ENCODE results near the gene ZNF256.
"Not testable (repeated sequence)": the region's sequence is repeated elsewhere in the genome, so short reads cannot be mapped to it uniquely, and the experiment has no call there.

Gene ZNF256

GRCh38 chr19:57946316-57946715 is 1.2 kb downstream of the ZNF256 start:
- Histone ChIP-seq H3K27me3 (ENCODE audit: control insufficient read depth in 2 of 2, insufficient read depth in 2 of 2, low read length in 2 of 2) (no peaks in the 10 kb centered on the region), H3K4me3 (ENCODE audit: low read length in 2 of 2) (peak overlapping the region; percentile 83 to 87), H3K4me1 (ENCODE audit: control insufficient read depth in 2 of 2, insufficient read depth in 2 of 2, low read length in 2 of 2) (peaks cover 9 to 12% of the 10 kb centered on the region in 2 donors), H3K9me3 (ENCODE audit: control insufficient read depth in 2 of 2, low read length in 2 of 2) (peaks cover 33 to 42% of the 10 kb centered on the region in 2 donors), H3K27ac (ENCODE audit: low read depth in 2 of 2, low read length in 2 of 2) (no peak overlapping the region), H3K9ac (ENCODE audit: low read depth in 1 of 2, low read length in 2 of 2) (no peak overlapping the region), H3K36me3 (ENCODE audit: control insufficient read depth in 2 of 2, insufficient read depth in 2 of 2, low read length in 2 of 2) (peaks cover 30 to 32% of the 10 kb centered on the region in 2 donors)

DNA sequence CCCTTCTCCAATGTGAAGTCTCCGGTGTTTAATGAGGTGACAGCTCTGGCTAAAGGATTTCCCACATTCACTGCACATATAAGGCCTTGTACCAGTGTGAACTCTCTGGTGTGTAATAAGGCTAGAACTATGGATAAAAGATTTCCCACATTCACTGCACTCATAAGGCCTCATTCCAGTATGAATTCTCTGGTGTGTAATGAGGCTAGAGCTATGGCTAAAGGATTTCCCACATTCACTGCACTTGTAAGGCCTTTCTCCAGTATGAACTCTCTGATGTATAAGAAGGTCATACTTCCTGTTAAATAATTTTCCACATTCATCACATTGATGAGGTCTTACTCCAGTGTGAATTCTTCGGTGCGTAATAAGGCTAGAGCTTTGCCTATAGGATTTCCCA is 5.9 kb downstream of the ZNF256 start:
- peaks cover 1 to 6% of the 10 kb centered on the region in 2 donors for H3K4me1 ChIP-seq (ENCODE audit: control insufficient read depth in 2 of 2, insufficient read depth in 2 of 2, low read length in 2 of 2)
- peaks cover 44 to 62% of the 10 kb centered on the region in 2 donors for H3K9me3 ChIP-seq (ENCODE audit: control insufficient read depth in 2 of 2, low read length in 2 of 2)
- no peak overlapping the region for H3K27ac ChIP-seq (ENCODE audit: low read depth in 2 of 2, low read length in 2 of 2)
- peak overlapping the region in 1 of 2 donors; percentile 4 for H3K4me3 ChIP-seq (ENCODE audit: low read length in 2 of 2)
- H3K27me3 ChIP-seq (ENCODE audit: control insufficient read depth in 2 of 2, insufficient read depth in 2 of 2, low read length in 2 of 2): no peaks in the 10 kb centered on the region
- no peak overlapping the region for H3K9ac ChIP-seq (ENCODE audit: low read depth in 1 of 2, low read length in 2 of 2)
- H3K36me3 ChIP-seq (ENCODE audit: control insufficient read depth in 2 of 2, insufficient read depth in 2 of 2, low read length in 2 of 2): peaks cover 38 to 39% of the 10 kb centered on the region in 2 donors

GRCh38 chr19:57935731-57936130 is 11.8 kb downstream of the ZNF256 start:
- Histone ChIP-seq H3K4me1 (ENCODE audit: control insufficient read depth in 2 of 2, insufficient read depth in 2 of 2, low read length in 2 of 2) (no peaks in the 10 kb centered on the region), H3K27ac (ENCODE audit: low read depth in 2 of 2, low read length in 2 of 2) (no peak overlapping the region), H3K27me3 (ENCODE audit: control insufficient read depth in 2 of 2, insufficient read depth in 2 of 2, low read length in 2 of 2) (no peaks in the 10 kb centered on the region), H3K36me3 (ENCODE audit: control insufficient read depth in 2 of 2, insufficient read depth in 2 of 2, low read length in 2 of 2) (peaks cover under 1 to 3% of the 10 kb centered on the region in 2 donors), H3K9me3 (ENCODE audit: control insufficient read depth in 2 of 2, low read length in 2 of 2) (peaks cover 24 to 31% of the 10 kb centered on the region in 2 donors), H3K4me3 (ENCODE audit: low read length in 2 of 2) (peak overlapping the region in 1 of 2 donors; percentile 70), H3K9ac (ENCODE audit: low read depth in 1 of 2, low read length in 2 of 2) (no peak overlapping the region)

DNA sequence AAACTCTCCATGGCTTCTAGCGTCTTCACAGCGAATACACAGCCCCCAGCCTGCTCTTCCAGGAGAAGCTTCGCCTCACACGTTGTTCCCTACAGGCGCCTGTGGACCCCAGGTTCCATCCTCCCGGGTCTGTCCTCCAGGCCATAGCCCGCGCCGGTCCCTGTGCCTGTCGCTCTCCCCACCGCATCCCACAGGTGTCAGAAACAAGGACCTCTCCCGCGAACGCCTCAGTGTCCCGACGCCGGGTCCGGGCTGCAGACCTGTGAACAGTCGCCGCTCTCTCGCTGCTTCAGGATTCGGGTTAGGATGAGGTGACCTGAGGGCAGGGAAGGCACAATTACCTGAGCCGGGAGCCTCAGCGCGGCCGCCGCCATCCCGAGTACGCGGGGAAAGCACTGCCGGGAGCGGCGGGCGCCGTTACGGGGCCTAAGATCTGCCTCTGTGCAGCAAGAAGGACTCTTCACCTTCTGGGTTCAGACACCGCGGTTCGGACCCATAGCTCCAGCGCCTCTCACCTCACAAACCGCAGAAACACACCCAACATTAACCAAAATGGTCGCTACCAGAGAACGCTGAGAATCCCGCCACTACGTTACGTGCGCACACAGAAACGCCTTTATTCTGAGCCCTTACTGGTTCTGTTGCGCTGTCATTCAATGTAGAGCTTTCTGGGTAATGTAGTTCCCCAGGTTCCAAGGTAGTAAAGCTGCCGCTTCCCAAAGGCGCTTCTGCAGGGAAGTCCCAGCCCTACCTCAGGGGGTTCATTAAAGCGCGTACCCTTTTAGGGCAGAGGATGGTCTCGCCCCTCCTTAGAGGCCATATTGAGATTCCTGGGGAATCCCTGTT is 12.5 kb downstream of the ZNF256 start, which contains the start of gene ZNF418:
Gene ZNF418 (minus strand): TSS at position 583 of the 846 bp plus-strand sequence. CDS start 1,580 bp downstream, outside the sequence.
- Histone ChIP-seq H3K9me3 (ENCODE audit: control insufficient read depth in 2 of 2, low read length in 2 of 2) (peaks cover 24 to 31% of the 10 kb centered on the region in 2 donors), H3K36me3 (ENCODE audit: control insufficient read depth in 2 of 2, insufficient read depth in 2 of 2, low read length in 2 of 2) (peaks cover 3 to 4% of the 10 kb centered on the region in 2 donors), H3K4me1 (ENCODE audit: control insufficient read depth in 2 of 2, insufficient read depth in 2 of 2, low read length in 2 of 2) (no peaks in the 10 kb centered on the region), H3K27ac (ENCODE audit: low read depth in 2 of 2, low read length in 2 of 2) (no peak within 1 kb of the TSS), H3K4me3 (ENCODE audit: low read length in 2 of 2) (peak within 1 kb of the TSS; percentile 60 to 70), H3K27me3 (ENCODE audit: control insufficient read depth in 2 of 2, insufficient read depth in 2 of 2, low read length in 2 of 2) (no peaks in the 10 kb centered on the region), H3K9ac (ENCODE audit: low read depth in 1 of 2, low read length in 2 of 2) (peak within 1 kb of the TSS; percentile 41 to 50)

DNA sequence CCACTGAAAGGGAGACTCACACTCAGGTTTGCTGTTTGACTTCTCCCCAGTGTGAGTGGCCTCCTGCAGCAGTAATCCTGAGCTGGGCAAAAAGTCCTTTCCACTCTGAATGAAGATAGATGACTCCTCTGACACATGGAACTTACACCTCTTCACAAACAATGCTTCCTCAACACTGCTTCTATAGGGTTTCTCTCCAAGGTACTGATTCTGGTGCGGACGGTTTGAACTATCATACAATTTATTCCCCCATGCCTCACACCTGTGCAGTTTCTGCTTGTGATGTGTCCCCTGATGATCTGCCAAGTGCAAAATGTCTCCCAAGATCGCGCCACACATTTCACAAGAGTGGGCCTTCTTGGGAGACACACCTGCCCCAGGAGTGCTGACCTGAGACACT is 19.9 kb downstream of the ZNF256 start:
- Histone ChIP-seq H3K9me3 (ENCODE audit: control insufficient read depth in 2 of 2, low read length in 2 of 2) (peaks cover 12 to 19% of the 10 kb centered on the region in 2 donors), H3K4me3 (ENCODE audit: low read length in 2 of 2) (no peak overlapping the region), H3K27ac (ENCODE audit: low read depth in 2 of 2, low read length in 2 of 2) (no peak overlapping the region), H3K9ac (ENCODE audit: low read depth in 1 of 2, low read length in 2 of 2) (no peak overlapping the region), H3K4me1 (ENCODE audit: control insufficient read depth in 2 of 2, insufficient read depth in 2 of 2, low read length in 2 of 2) (no peaks in the 10 kb centered on the region), H3K27me3 (ENCODE audit: control insufficient read depth in 2 of 2, insufficient read depth in 2 of 2, low read length in 2 of 2) (no peaks in the 10 kb centered on the region), H3K36me3 (ENCODE audit: control insufficient read depth in 2 of 2, insufficient read depth in 2 of 2, low read length in 2 of 2) (peaks cover 13 to 16% of the 10 kb centered on the region in 2 donors)

DNA sequence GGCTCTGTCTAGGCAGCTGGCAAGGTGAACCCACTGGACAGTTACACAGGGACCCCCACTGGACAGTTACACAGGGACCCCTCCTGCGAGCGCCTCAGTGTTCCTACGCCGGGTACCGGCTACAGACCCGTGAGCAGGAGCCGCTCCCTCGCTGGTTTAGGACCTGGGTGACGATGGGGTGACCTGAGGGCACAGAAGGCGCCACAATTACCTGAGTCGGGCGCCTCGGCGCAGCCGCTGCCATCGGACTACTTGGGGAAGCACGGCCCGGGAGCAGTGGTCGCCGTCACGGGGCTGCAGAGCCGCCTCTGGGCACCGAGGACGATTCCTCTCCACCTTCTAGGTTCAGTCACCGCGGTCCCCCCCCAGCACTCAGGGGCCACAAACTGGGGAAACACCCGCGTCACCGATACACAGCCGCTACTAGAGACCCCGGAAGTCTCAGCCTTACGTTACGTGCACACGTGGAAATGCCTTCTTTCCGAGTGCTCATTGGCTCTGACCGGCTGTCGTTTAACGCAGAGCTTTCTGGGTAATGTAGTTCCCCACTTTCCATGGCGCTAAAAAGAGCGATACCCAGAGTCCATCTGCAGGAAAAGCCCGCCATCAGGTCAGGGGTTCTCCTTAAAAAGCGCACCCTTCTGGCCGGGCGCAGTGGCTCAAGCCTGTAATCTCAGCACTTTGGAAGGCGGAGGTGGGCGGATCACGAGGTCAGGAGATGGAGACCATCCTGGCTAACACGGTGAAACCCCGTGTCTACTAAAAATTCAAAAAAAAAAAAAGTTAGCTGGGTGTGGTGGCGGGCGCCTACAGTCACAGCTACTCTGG is 31.1 kb downstream of the ZNF256 start, which contains the start of gene ZNF417:
Gene ZNF417 (minus strand): TSS at position 425 of the 828 bp plus-strand sequence. CDS start 181 bp downstream, at position 244.
- not testable (repeated sequence) for H3K27me3 ChIP-seq (ENCODE audit: control insufficient read depth in 2 of 2, insufficient read depth in 2 of 2, low read length in 2 of 2); H3K9me3 ChIP-seq (ENCODE audit: control insufficient read depth in 2 of 2, low read length in 2 of 2); H3K4me1 ChIP-seq (ENCODE audit: control insufficient read depth in 2 of 2, insufficient read depth in 2 of 2, low read length in 2 of 2)
- H3K36me3 ChIP-seq (ENCODE audit: control insufficient read depth in 2 of 2, insufficient read depth in 2 of 2, low read length in 2 of 2): peaks cover 8 to 13% of the 10 kb centered on the region in 2 donors
- peak within 1 kb of the TSS; percentile 38 to 51 for H3K27ac ChIP-seq (ENCODE audit: low read depth in 2 of 2, low read length in 2 of 2)
- H3K9ac ChIP-seq (ENCODE audit: low read depth in 1 of 2, low read length in 2 of 2): peak within 1 kb of the TSS; percentile 77 to 88
- peak within 1 kb of the TSS; percentile 90 to 94 for H3K4me3 ChIP-seq (ENCODE audit: low read length in 2 of 2)

- Histone ChIP-seq H3K9me3 (ENCODE audit: control insufficient read depth in 2 of 2, low read length in 2 of 2) (peaks cover 8 to 11% of the 10 kb centered on the region in 2 donors), H3K4me1 (ENCODE audit: control insufficient read depth in 2 of 2, insufficient read depth in 2 of 2, low read length in 2 of 2) (peaks cover 0 to 4% of the 10 kb centered on the region in 2 donors), H3K4me3 (ENCODE audit: low read length in 2 of 2) (peak overlapping the region in 1 of 2 donors; percentile 16), H3K36me3 (ENCODE audit: control insufficient read depth in 2 of 2, insufficient read depth in 2 of 2, low read length in 2 of 2) (peaks cover 17 to 28% of the 10 kb centered on the region in 2 donors), H3K27ac (ENCODE audit: low read depth in 2 of 2, low read length in 2 of 2) (no peak overlapping the region), H3K9ac (ENCODE audit: low read depth in 1 of 2, low read length in 2 of 2) (no peak overlapping the region), H3K27me3 (ENCODE audit: control insufficient read depth in 2 of 2, insufficient read depth in 2 of 2, low read length in 2 of 2) (no peaks in the 10 kb centered on the region)
Measured at GRCh38 chr19:57914531-57914930, 33.0 kb downstream of the ZNF256 start.

DNA sequence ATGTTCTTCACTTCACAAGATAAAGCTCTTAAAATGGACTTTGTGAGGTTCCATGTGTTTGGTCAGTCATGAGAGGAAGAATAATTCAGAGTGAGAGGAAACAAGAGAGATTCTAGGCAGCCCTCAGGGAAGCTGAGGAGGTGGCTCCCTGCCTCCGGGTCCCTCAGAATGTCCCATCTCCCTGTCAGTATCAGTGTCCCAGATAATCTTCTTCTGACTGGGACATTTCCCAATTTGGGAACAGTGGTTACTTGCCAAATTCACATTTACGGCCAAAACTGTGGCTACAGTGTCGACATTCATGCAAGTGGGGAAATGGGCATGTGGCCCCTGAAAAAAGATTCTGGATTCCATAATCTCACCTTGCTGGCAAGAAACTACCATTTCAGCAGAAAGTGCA is 40.1 kb downstream of the ZNF256 start:
- Histone ChIP-seq H3K36me3 (ENCODE audit: control insufficient read depth in 2 of 2, insufficient read depth in 2 of 2, low read length in 2 of 2) (peaks cover 20 to 36% of the 10 kb centered on the region in 2 donors), H3K9me3 (ENCODE audit: control insufficient read depth in 2 of 2, low read length in 2 of 2) (peaks cover 14 to 15% of the 10 kb centered on the region in 2 donors), H3K9ac (ENCODE audit: low read depth in 1 of 2, low read length in 2 of 2) (no peak overlapping the region), H3K4me1 (ENCODE audit: control insufficient read depth in 2 of 2, insufficient read depth in 2 of 2, low read length in 2 of 2) (no peaks in the 10 kb centered on the region), H3K4me3 (ENCODE audit: low read length in 2 of 2) (no peak overlapping the region), H3K27me3 (ENCODE audit: control insufficient read depth in 2 of 2, insufficient read depth in 2 of 2, low read length in 2 of 2) (no peaks in the 10 kb centered on the region), H3K27ac (ENCODE audit: low read depth in 2 of 2, low read length in 2 of 2) (no peak overlapping the region)

DNA sequence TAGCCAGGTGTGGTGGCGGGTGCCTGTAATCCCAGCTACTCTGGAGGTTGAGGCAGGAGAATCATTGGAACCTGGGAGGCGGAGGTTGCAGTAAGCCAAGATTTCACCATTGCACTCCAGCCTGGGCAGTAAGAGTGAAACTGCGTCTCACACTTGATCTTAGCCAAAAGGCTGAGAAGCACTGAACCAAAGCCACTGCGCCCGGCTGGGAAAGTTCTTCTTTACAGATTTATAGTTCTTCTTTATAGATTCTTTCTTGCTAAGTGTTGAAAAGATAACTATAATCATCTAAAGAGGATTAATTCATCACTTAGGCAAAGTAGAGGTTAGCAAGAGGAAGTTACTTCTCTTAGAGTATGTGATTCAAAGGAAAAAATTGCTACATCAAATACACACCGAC is 42.2 kb downstream of the ZNF256 start:
- peaks cover 8% of the 10 kb centered on the region in 2 donors for H3K9me3 ChIP-seq (ENCODE audit: control insufficient read depth in 2 of 2, low read length in 2 of 2)
- no peak overlapping the region for H3K4me3 ChIP-seq (ENCODE audit: low read length in 2 of 2)
- no peaks in the 10 kb centered on the region for H3K27me3 ChIP-seq (ENCODE audit: control insufficient read depth in 2 of 2, insufficient read depth in 2 of 2, low read length in 2 of 2)
- H3K9ac ChIP-seq (ENCODE audit: low read depth in 1 of 2, low read length in 2 of 2): no peak overlapping the region
- no peak overlapping the region for H3K27ac ChIP-seq (ENCODE audit: low read depth in 2 of 2, low read length in 2 of 2)
- no peaks in the 10 kb centered on the region for H3K4me1 ChIP-seq (ENCODE audit: control insufficient read depth in 2 of 2, insufficient read depth in 2 of 2, low read length in 2 of 2)
- peaks cover 6 to 24% of the 10 kb centered on the region in 2 donors for H3K36me3 ChIP-seq (ENCODE audit: control insufficient read depth in 2 of 2, insufficient read depth in 2 of 2, low read length in 2 of 2)
